MCF 10A (cell line): ENCODE results near the gene IFNL3. TPM values are rescaled to one million over a fixed set of nuclear protein-coding genes. Genes with fewer than 3 reads are reported as not detected.
"Not testable (repeated sequence)": the region's sequence is repeated elsewhere in the genome, so short reads cannot be mapped to it uniquely, and the experiment has no call there.

Experiments
- BruUV-seq: library from RNA; stranded (reverse); fragments of 400-500 nt; replicated peaks from 2 replicates; lab custom pipeline; 2021; lab: Mats Ljungman, UMichigan
- CTCF ChIA-PET: fragments of 300-600 bp; sonication (Branson Sonifier 250); formaldehyde crosslinking; extraction: SDS; loops from one replicate; lab custom pipeline; 2021; ENCODE audit warnings: antibody characterized with exemption, inconsistent platforms; lab: Yijun Ruan, JAX
- POLR2A ChIA-PET: fragments of 300-600, 350-650 bp; sonication (Branson Sonifier 250); formaldehyde crosslinking; extraction: SDS; loops from one replicate; lab custom pipeline; 2020; ENCODE audit warnings: antibody characterized with exemption, inconsistent platforms; lab: Yijun Ruan, JAX
- DNase-seq: peaks from one replicate; pipeline ENCODE4 v3.0.0-alpha.2; 2018; ENCODE audit not compliant: unreplicated experiment
- H3K27ac Mint-ChIP-seq: one replicate; pipeline ENCODE4 v1.8.0; 2022; ENCODE audit warnings: mild to moderate bottlenecking, low read depth, mixed read lengths; ENCODE audit not compliant: unreplicated experiment
- H3K27me3 Mint-ChIP-seq: one replicate; pipeline ENCODE4 v1.8.0; 2022; ENCODE audit warnings: mixed read lengths; ENCODE audit not compliant: insufficient read depth, unreplicated experiment
- H3K36me3 Mint-ChIP-seq: one replicate; pipeline ENCODE4 v1.8.0; 2022; ENCODE audit warnings: mild to moderate bottlenecking, moderate library complexity, mixed read lengths; ENCODE audit not compliant: insufficient read depth, unreplicated experiment
- H3K4me1 Mint-ChIP-seq: one replicate; pipeline ENCODE4 v1.8.0; 2022; ENCODE audit warnings: mixed read lengths; ENCODE audit not compliant: insufficient read depth, unreplicated experiment
- H3K4me3 Mint-ChIP-seq: one replicate; pipeline ENCODE4 v1.8.0; 2022; ENCODE audit warnings: mild to moderate bottlenecking, moderate library complexity, mixed read lengths; ENCODE audit not compliant: unreplicated experiment
- H3K9me3 Mint-ChIP-seq: one replicate; pipeline ENCODE4 v1.8.0; 2022; ENCODE audit warnings: mixed read lengths; ENCODE audit not compliant: unreplicated experiment
- CTCF ChIP-seq: fragments of 200-600 bp; IDR thresholded peaks from one replicate; pipeline ENCODE4 v1.8.0; 2022; ENCODE audit warnings: antibody characterized with exemption, mild to moderate bottlenecking; ENCODE audit not compliant: unreplicated experiment
- intact Hi-C: fragments of 100-400 bp; cut with micrococcal nuclease; formaldehyde crosslinking; loops from 2 replicates; pipeline ENCODE4 v1.14.1; 2022
- total RNA-seq: library from RNA; stranded (reverse); gene quantifications from 2 replicates; pipeline ENCODE4 v1.2.3, GENCODE V29; 2022

Gene IFNL3
- total RNA-seq, 1 experiment from 2014 or later: not detected

GRCh38 chr19:39218230-39219007 lies 26.4 kb downstream of the IFNL3 start:
- DNase-seq: no peak
- Mint-ChIP-seq H3K27ac (no peak overlapping the region), H3K9me3 (no peaks in the 10 kb centered on the region), H3K36me3 (no peaks in the 10 kb centered on the region), H3K4me3 (no peak overlapping the region), H3K4me1 (no peaks in the 10 kb centered on the region), H3K27me3 (peaks cover 35% of the 10 kb centered on the region)
- ChIA-PET POLR2A (no interaction called here), CTCF (no interaction called here)
- BruUV-seq: no TSS peak
- intact Hi-C loops: no loop called here
- TF ChIP-seq CTCF: no peak

- BruUV-seq: no TSS peak
- intact Hi-C loops: no loop called here
- Mint-ChIP-seq H3K4me3 (no peak overlapping the region), H3K27me3 (peaks cover 29% of the 10 kb centered on the region), H3K4me1 (no peaks in the 10 kb centered on the region), H3K36me3 (no peaks in the 10 kb centered on the region), H3K27ac (no peak overlapping the region), H3K9me3 (no peaks in the 10 kb centered on the region)
- ChIA-PET POLR2A (no interaction called here), CTCF (interaction anchor here (0.6 kb wide), 1 partner anchor 1922 kb away, joined by 4 read pairs; no protein-coding TSS in a partner anchor)
- DNase-seq: no peak
- no peak for TF ChIP-seq CTCF
These were observed 27.7 kb downstream of the IFNL3 start for GRCh38 chr19:39217094-39217493.

DNA sequence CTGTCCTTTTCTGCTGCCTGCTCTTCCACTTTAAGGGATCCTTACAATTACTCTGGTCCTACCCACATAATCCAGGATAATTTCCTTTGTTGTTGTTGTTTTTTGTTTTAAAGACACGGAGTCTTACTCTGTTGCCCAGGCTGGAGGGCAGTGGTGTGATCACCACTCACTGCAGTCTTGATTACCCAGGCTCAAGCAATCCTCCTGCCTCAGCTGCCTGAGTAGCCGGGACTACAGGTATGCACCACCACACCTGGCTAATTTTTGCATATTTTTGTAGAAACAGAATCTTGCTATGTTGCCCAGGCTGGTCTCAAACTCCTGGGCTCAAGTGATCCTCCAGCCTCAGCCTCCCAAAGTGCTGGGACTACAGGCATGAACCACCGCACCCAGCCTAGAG lies 29.5 kb downstream of the IFNL3 start:
- H3K27ac Mint-ChIP-seq, H3K9me3 Mint-ChIP-seq, intact Hi-C loops, POLR2A ChIA-PET, H3K4me1 Mint-ChIP-seq, DNase-seq, BruUV-seq, H3K4me3 Mint-ChIP-seq, H3K36me3 Mint-ChIP-seq: not testable (repeated sequence)
- CTCF ChIA-PET: interaction anchor here (0.6 to 1.6 kb wide), 3 partner anchors 55 to 93 kb away, joined by 3 read pairs; no protein-coding TSS in a partner anchor
- H3K27me3 Mint-ChIP-seq: peaks cover 12% of the 10 kb centered on the region

DNA sequence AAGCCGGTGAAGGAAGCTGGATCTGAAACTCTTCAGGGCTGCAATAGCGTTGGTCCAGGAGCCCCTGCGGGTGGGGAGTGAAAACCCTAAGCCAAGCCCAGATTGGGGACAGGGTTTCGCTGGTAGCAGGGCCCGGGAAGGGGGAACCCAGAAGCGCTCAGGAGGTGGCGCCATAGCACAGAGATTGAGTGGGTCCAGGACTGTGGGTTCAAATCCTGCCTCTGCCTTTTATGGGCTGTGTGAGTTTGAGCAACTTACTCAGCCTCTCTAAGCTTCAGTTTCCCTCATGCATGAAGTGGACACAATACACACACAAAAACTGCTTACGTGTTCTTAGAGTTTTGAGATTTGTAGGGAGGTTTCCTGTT lies 32.4 kb downstream of the IFNL3 start:
- peak; percentile 34 for DNase-seq
- Mint-ChIP-seq H3K4me3 (no peak overlapping the region), H3K4me1 (no peaks in the 10 kb centered on the region), H3K36me3 (no peaks in the 10 kb centered on the region), H3K27ac (no peak overlapping the region), H3K27me3 (no peaks in the 10 kb centered on the region), H3K9me3 (no peaks in the 10 kb centered on the region)
- intact Hi-C loops: loop anchor here (1.0 kb wide), 1 partner anchor 116 kb away; no protein-coding TSS in a partner anchor
- POLR2A ChIA-PET: no interaction called here
- CTCF ChIA-PET: interaction anchor here (0.6 to 0.7 kb wide), 2 partner anchors 116 to 711 kb away, joined by 3 read pairs; no protein-coding TSS in a partner anchor
- TF ChIP-seq CTCF: no peak
- BruUV-seq: no TSS peak
